ENCODE measurements around the gene SLC4A1AP. TPM values are rescaled to one million over a fixed set of nuclear protein-coding genes. Genes with fewer than 3 reads are reported as not detected.
"Not testable (repeated sequence)": the region's sequence is repeated elsewhere in the genome, so short reads cannot be mapped to it uniquely, and the experiment has no call there.

SLC4A1AP gene
- total RNA-seq, 1 donor from 2014 or later = 19.8 TPM

- Mint-ChIP-seq H3K27me3 (ENCODE audit: unreplicated experiment) (peaks cover 2% of the 10 kb centered on the region), H3K27ac (ENCODE audit: unreplicated experiment) (no peak overlapping the region), H3K36me3 (ENCODE audit: low read depth, unreplicated experiment) (peaks cover 37% of the 10 kb centered on the region), H3K4me3 (ENCODE audit: unreplicated experiment) (peak overlapping the region; percentile 9), H3K9me3 (ENCODE audit: unreplicated experiment) (no peaks in the 10 kb centered on the region), H3K4me1 (ENCODE audit: unreplicated experiment) (peaks cover 17% of the 10 kb centered on the region)
- no peak for DNase-seq (ENCODE audit: low spot score)
- no peak for TF ChIP-seq CTCF (IDR thresholded peaks at IDR 0.05; ENCODE audit: unreplicated experiment)
Measured at GRCh38 chr2:27622921-27623384, 40.7 kb upstream of the SLC4A1AP start.

GRCh38 chr2:27624943-27625342 is 38.7 kb upstream of the SLC4A1AP start:
- Mint-ChIP-seq H3K27ac (ENCODE audit: unreplicated experiment) (no peak overlapping the region), H3K9me3 (ENCODE audit: unreplicated experiment) (no peaks in the 10 kb centered on the region), H3K36me3 (ENCODE audit: low read depth, unreplicated experiment) (peaks cover 33% of the 10 kb centered on the region), H3K4me1 (ENCODE audit: unreplicated experiment) (peaks cover 17% of the 10 kb centered on the region), H3K4me3 (ENCODE audit: unreplicated experiment) (no peak overlapping the region), H3K27me3 (ENCODE audit: unreplicated experiment) (peaks cover 2% of the 10 kb centered on the region)
- no peak for DNase-seq (ENCODE audit: low spot score)
- no peak for TF ChIP-seq CTCF (IDR thresholded peaks at IDR 0.05; ENCODE audit: unreplicated experiment)

- H3K27me3 Mint-ChIP-seq (ENCODE audit: unreplicated experiment); H3K9me3 Mint-ChIP-seq (ENCODE audit: unreplicated experiment); H3K4me3 Mint-ChIP-seq (ENCODE audit: unreplicated experiment); DNase-seq (ENCODE audit: low spot score): not testable (repeated sequence)
- Mint-ChIP-seq H3K4me1 (ENCODE audit: unreplicated experiment) (peaks cover 17% of the 10 kb centered on the region), H3K27ac (ENCODE audit: unreplicated experiment) (peak overlapping the region; percentile 96), H3K36me3 (ENCODE audit: low read depth, unreplicated experiment) (peaks cover 33% of the 10 kb centered on the region)
Measured at GRCh38 chr2:27626323-27626722, 37.4 kb upstream of the SLC4A1AP start.

- H3K36me3 Mint-ChIP-seq (ENCODE audit: low read depth, unreplicated experiment) = peaks cover 33% of the 10 kb centered on the region
- H3K9me3 Mint-ChIP-seq (ENCODE audit: unreplicated experiment); H3K27me3 Mint-ChIP-seq (ENCODE audit: unreplicated experiment); DNase-seq (ENCODE audit: low spot score): not testable (repeated sequence)
- peak overlapping the region; percentile 72 for H3K4me3 Mint-ChIP-seq (ENCODE audit: unreplicated experiment)
- peaks cover 17% of the 10 kb centered on the region for H3K4me1 Mint-ChIP-seq (ENCODE audit: unreplicated experiment)
- peak overlapping the region; percentile 96 for H3K27ac Mint-ChIP-seq (ENCODE audit: unreplicated experiment)
Measured at GRCh38 chr2:27626921-27627320, 36.8 kb upstream of the SLC4A1AP start.

- Mint-ChIP-seq H3K27me3 (ENCODE audit: unreplicated experiment) (no peaks in the 10 kb centered on the region), H3K9me3 (ENCODE audit: unreplicated experiment) (no peaks in the 10 kb centered on the region), H3K27ac (ENCODE audit: unreplicated experiment) (peak overlapping the region; percentile 96), H3K36me3 (ENCODE audit: low read depth, unreplicated experiment) (peaks cover 23% of the 10 kb centered on the region), H3K4me3 (ENCODE audit: unreplicated experiment) (no peak overlapping the region), H3K4me1 (ENCODE audit: unreplicated experiment) (peaks cover 17% of the 10 kb centered on the region)
- no peak for DNase-seq (ENCODE audit: low spot score)
- no peak for TF ChIP-seq CTCF (IDR thresholded peaks at IDR 0.05; ENCODE audit: unreplicated experiment)
Measured at GRCh38 chr2:27627963-27628766, 35.5 kb upstream of the SLC4A1AP start.
